MM.1S (cell line): ENCODE results near the gene LMX1B.

Source experiments
- DNase-seq: peaks from one replicate; pipeline ENCODE4 v3.0.0-alpha.2; 2015
- H2AFZ ChIP-seq: fragments of 300-600 bp; sonication (generic); 2 replicates; pipeline ENCODE4 v1.6.0; 2016; ENCODE audit warnings: antibody characterized with exemption, low read length
- H3F3A ChIP-seq: fragments of 300-600 bp; sonication (generic); 2 replicates; pipeline ENCODE4 v1.6.1; 2016; ENCODE audit warnings: mild to moderate bottlenecking, antibody characterized with exemption, low read length, moderate library complexity, mixed read lengths; ENCODE audit not compliant: insufficient read depth
- H3K27ac ChIP-seq: fragments of 300-600 bp; sonication (generic); 2 replicates; pipeline ENCODE4 v1.5.1; 2016; ENCODE audit warnings: mild to moderate bottlenecking, low read length
- H3K27me3 ChIP-seq: fragments of 300-600 bp; sonication (generic); replicated peaks from 2 replicates; pipeline ENCODE4 v1.6.0; 2016; ENCODE audit warnings: low read length; ENCODE audit not compliant: insufficient read depth
- H3K36me3 ChIP-seq: fragments of 300-600 bp; sonication (generic); replicated peaks from 2 replicates; pipeline ENCODE4 v1.6.1; 2016; ENCODE audit warnings: mild to moderate bottlenecking, low read length, mixed read lengths; ENCODE audit not compliant: insufficient read depth
- H3K4me1 ChIP-seq: fragments of 300-600 bp; sonication (generic); 2 replicates; pipeline ENCODE4 v1.6.1; 2016; ENCODE audit warnings: low read length, mixed read lengths
- H3K4me2 ChIP-seq: fragments of 300-600 bp; sonication (generic); 2 replicates; pipeline ENCODE4 v1.6.0; 2016; ENCODE audit warnings: low read depth, low read length
- H3K4me3 ChIP-seq: fragments of 300-600 bp; sonication (generic); 2 replicates; pipeline ENCODE4 v1.5.1; 2016; ENCODE audit warnings: low read length, mixed read lengths
- H3K79me2 ChIP-seq: fragments of 300-600 bp; sonication (generic); 2 replicates; pipeline ENCODE4 v1.6.1; 2016; ENCODE audit warnings: mixed run types, low read length, mixed read lengths
- H3K9ac ChIP-seq: fragments of 300-600 bp; sonication (generic); 2 replicates; pipeline ENCODE4 v1.6.1; 2016; ENCODE audit warnings: low read length, mixed read lengths
- H3K9me2 ChIP-seq: fragments of 300-600 bp; sonication (generic); replicated peaks from 2 replicates; pipeline ENCODE4 v1.6.1; 2016; ENCODE audit warnings: mild to moderate bottlenecking, low read length, mixed read lengths; ENCODE audit not compliant: insufficient read depth
- H3K9me3 ChIP-seq: fragments of 300-600 bp; sonication (generic); replicated peaks from 2 replicates; pipeline ENCODE4 v1.6.1; 2016; ENCODE audit warnings: mild to moderate bottlenecking, low read length, mixed read lengths; ENCODE audit not compliant: insufficient read depth
- H4K20me1 ChIP-seq: fragments of 300-600 bp; sonication (generic); 2 replicates; pipeline ENCODE4 v1.6.1; 2016; ENCODE audit warnings: mild to moderate bottlenecking, low read length, moderate library complexity, mixed read lengths; ENCODE audit not compliant: insufficient read depth
- EZH2 ChIP-seq: fragments of 300-600 bp; sonication (generic); optimal IDR thresholded peaks from 2 replicates; pipeline ENCODE3; 2017; ENCODE audit warnings: low read depth, mild to moderate bottlenecking, antibody characterized with exemption, low read length, mixed read lengths
- EZH2phosphoT487 ChIP-seq: fragments of 300-600 bp; sonication (generic); IDR thresholded peaks from 2 replicates; pipeline ENCODE4 v1.6.1; 2018; ENCODE audit warnings: antibody characterized with exemption, low read length
- TF ChIP-seq, protein P1 (sequence below): fragments of 300-600 bp; sonication (generic); IDR thresholded peaks from 2 replicates; pipeline ENCODE4 v1.5.1; 2016; ENCODE audit warnings: antibody characterized with exemption, low read length, mixed read lengths

LMX1B gene

GRCh38 chr9:126738553-126738952, 124.8 kb downstream of the LMX1B start:
- peaks cover 5% of the 10 kb centered on the region; the same call in 1 of the 2 replicates for H3K27me3 ChIP-seq
- H4K20me1 ChIP-seq, result no peaks in the 10 kb centered on the region
- no peaks in the 10 kb centered on the region for H3K9me3 ChIP-seq
- TF ChIP-seq EZH2phosphoT487, result no peak
- no peak for TF ChIP-seq EZH2
- TF ChIP-seq, protein P1, sequence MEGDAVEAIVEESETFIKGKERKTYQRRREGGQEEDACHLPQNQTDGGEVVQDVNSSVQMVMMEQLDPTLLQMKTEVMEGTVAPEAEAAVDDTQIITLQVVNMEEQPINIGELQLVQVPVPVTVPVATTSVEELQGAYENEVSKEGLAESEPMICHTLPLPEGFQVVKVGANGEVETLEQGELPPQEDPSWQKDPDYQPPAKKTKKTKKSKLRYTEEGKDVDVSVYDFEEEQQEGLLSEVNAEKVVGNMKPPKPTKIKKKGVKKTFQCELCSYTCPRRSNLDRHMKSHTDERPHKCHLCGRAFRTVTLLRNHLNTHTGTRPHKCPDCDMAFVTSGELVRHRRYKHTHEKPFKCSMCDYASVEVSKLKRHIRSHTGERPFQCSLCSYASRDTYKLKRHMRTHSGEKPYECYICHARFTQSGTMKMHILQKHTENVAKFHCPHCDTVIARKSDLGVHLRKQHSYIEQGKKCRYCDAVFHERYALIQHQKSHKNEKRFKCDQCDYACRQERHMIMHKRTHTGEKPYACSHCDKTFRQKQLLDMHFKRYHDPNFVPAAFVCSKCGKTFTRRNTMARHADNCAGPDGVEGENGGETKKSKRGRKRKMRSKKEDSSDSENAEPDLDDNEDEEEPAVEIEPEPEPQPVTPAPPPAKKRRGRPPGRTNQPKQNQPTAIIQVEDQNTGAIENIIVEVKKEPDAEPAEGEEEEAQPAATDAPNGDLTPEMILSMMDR, result no peak
- H3K27ac ChIP-seq, result no peak overlapping the region
- H3K36me3 ChIP-seq, result no peaks in the 10 kb centered on the region
- no peak overlapping the region for H3K4me2 ChIP-seq
- no peak overlapping the region for H3K4me3 ChIP-seq
- no peak overlapping the region for H2AFZ ChIP-seq
- H3K9ac ChIP-seq, result no peak overlapping the region
- no peak for DNase-seq
- H3F3A ChIP-seq, result no peaks in the 10 kb centered on the region
- H3K79me2 ChIP-seq, result no peaks in the 10 kb centered on the region
- H3K4me1 ChIP-seq, result no peaks in the 10 kb centered on the region
- no peaks in the 10 kb centered on the region for H3K9me2 ChIP-seq

DNA sequence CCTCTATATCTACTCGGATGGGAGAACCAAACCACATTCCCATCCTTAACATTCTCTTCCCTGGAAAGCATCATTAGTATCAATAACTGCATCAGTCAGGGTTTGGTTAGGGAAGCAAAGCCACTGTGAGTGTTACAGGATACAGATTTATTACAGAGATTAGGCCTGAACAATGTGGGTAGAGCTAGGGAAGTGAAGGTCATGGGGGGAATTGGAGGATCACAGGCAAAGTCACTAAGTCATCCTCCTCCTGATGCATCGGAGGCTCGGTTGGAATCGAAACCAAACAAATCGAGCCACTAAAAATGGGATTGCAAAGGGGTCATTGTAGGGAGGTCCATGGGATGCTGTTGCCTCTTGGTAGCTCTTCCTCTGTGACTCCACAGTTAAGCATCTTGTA, 129.3 kb downstream of the LMX1B start:
- H3K36me3 ChIP-seq, result no peaks in the 10 kb centered on the region
- H3K9ac ChIP-seq, result no peak overlapping the region
- H3K27ac ChIP-seq, result no peak overlapping the region
- H3K79me2 ChIP-seq, result no peaks in the 10 kb centered on the region
- H2AFZ ChIP-seq, result no peak overlapping the region
- H3K4me3 ChIP-seq, result no peak overlapping the region
- no peak for DNase-seq
- no peaks in the 10 kb centered on the region for H3F3A ChIP-seq
- H3K4me1 ChIP-seq, result no peaks in the 10 kb centered on the region
- no peaks in the 10 kb centered on the region for H3K9me2 ChIP-seq
- no peak for TF ChIP-seq EZH2phosphoT487
- TF ChIP-seq, protein P1, result no peak
- no peaks in the 10 kb centered on the region for H4K20me1 ChIP-seq
- H3K27me3 ChIP-seq, result 0 out of 2 replicates have a peak, but pooled peaks cover 3% of the 10 kb centered on the region
- H3K9me3 ChIP-seq, result no peaks in the 10 kb centered on the region
- no peak overlapping the region for H3K4me2 ChIP-seq

DNA sequence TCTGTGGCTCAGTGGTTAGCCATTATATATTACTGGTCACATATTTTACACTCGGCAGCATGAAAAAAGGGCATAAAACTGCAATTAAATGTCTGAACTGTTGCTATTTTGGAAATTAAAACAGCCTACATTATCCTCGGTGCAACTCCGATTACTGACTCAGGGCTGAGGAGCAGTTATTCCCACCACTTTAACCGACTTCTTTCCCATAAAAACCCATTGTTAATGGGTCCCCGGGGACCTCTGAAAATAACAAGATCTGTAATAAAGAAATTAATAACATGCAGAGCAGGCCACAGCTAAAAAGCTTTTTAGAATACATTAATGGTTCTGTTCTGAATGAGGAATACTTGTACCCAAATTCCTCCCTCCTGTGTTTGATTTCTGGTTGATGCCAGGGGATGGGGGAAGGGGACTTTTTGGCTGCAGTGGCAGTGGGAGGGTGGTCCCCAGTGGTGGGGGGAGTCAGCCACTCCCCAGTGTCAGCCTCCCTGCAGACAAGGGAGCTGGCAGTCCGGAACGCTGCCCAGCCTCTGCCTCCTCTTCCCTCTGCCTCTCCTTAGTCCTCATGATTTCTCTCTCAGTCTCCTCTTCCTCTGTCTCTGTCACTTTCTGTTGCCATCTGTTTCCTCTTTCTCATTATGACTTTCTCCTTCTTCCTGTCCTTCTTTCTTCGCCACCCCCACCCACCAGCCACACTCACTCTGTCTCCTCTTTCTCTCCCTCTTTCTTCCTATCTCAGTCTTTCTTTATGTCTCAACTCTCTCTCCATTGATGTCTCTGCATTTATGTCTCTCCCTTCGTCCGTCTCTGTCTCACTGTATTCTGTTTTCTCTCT, 132.1 kb downstream of the LMX1B start:
- 0 out of 2 replicates have a peak, but pooled peaks cover 3% of the 10 kb centered on the region for H3K27me3 ChIP-seq
- TF ChIP-seq EZH2, result no peak
- TF ChIP-seq, protein P1, result no peak
- no peak for TF ChIP-seq EZH2phosphoT487

More for the DNA sequence above, 132.1 kb downstream of the LMX1B start:
- H3K4me3 ChIP-seq, result no peak overlapping the region
- H3K27ac ChIP-seq, result no peak overlapping the region
- no peak overlapping the region for H2AFZ ChIP-seq
- no peak overlapping the region for H3K4me2 ChIP-seq
- H3K79me2 ChIP-seq, result no peaks in the 10 kb centered on the region
- no peaks in the 10 kb centered on the region for H3K9me2 ChIP-seq
- no peaks in the 10 kb centered on the region for H3F3A ChIP-seq
- H3K4me1 ChIP-seq, result no peaks in the 10 kb centered on the region
- no peak for DNase-seq
- H3K9me3 ChIP-seq, result no peaks in the 10 kb centered on the region
- no peak overlapping the region for H3K9ac ChIP-seq
- no peaks in the 10 kb centered on the region for H3K36me3 ChIP-seq
- no peaks in the 10 kb centered on the region for H4K20me1 ChIP-seq
